ENCODE measurements around the gene FHOD3.

DNA sequence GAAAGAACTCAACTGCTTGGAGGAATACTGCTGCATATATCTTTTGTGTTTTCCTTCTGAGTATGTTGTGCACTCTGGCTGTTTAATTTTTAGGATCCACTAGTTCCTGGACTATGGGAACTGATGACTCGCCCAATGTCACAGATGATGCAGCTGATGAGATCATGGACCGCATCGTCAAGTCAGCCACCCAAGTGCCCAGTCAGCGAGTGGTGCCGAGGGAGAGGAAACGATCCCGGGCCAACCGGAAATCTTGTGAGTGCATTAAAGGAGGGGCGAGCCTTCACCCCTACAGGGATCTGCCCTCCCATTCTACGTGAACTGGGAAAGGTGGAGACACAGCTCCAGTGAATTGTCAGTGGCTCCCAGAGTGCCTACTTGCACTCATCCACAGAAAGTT is 471.7 kb downstream of the FHOD3 start:
- TF ChIP-seq, protein P1, sequence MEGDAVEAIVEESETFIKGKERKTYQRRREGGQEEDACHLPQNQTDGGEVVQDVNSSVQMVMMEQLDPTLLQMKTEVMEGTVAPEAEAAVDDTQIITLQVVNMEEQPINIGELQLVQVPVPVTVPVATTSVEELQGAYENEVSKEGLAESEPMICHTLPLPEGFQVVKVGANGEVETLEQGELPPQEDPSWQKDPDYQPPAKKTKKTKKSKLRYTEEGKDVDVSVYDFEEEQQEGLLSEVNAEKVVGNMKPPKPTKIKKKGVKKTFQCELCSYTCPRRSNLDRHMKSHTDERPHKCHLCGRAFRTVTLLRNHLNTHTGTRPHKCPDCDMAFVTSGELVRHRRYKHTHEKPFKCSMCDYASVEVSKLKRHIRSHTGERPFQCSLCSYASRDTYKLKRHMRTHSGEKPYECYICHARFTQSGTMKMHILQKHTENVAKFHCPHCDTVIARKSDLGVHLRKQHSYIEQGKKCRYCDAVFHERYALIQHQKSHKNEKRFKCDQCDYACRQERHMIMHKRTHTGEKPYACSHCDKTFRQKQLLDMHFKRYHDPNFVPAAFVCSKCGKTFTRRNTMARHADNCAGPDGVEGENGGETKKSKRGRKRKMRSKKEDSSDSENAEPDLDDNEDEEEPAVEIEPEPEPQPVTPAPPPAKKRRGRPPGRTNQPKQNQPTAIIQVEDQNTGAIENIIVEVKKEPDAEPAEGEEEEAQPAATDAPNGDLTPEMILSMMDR (IDR thresholded peaks at IDR 0.05) = no peak
- TF ChIP-seq EP300 (IDR thresholded peaks at IDR 0.05) (no peak), POLR2A (IDR thresholded peaks at IDR 0.05; ENCODE audit: low read length) (no peak), JUNB (IDR thresholded peaks at IDR 0.05) (no peak), JUN (IDR thresholded peaks at IDR 0.05) (no peak), ESRRA (IDR thresholded peaks at IDR 0.05; ENCODE audit: borderline replicate concordance, low read length) (no peak), MAFK (IDR thresholded peaks at IDR 0.05; ENCODE audit: partially characterized antibody) (no peak), HMGXB4 (CRISPR knock-in tag; IDR thresholded peaks at IDR 0.05; ENCODE audit: borderline replicate concordance) (no peak), RAD21 (conservative IDR thresholded peaks at IDR 0.05 in 1 of 2, IDR thresholded peaks at IDR 0.05 in 1 of 2) (no peak), ZNF302 (CRISPR knock-in tag; IDR thresholded peaks at IDR 0.05) (no peak), MYC (IDR thresholded peaks at IDR 0.05; ENCODE audit: borderline replicate concordance, low read length) (no peak), ZFP36 (IDR thresholded peaks at IDR 0.05; ENCODE audit: borderline replicate concordance, partially characterized antibody) (no peak)
- TF ChIP-seq, protein P2, sequence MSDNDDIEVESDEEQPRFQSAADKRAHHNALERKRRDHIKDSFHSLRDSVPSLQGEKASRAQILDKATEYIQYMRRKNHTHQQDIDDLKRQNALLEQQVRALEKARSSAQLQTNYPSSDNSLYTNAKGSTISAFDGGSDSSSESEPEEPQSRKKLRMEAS (IDR thresholded peaks at IDR 0.05) = no peak
